Glomerular endothelial cell (primary cell): Measurements from ENCODE around the gene SGF29. TPM values are rescaled to one million over a fixed set of nuclear protein-coding genes. Genes with fewer than 3 reads are reported as not detected.
"Not testable (repeated sequence)": the region's sequence is repeated elsewhere in the genome, so short reads cannot be mapped to it uniquely, and the experiment has no call there.

ENCODE experiments used
- DNase-seq: peaks from one replicate; pipeline ENCODE4 v3.0.0-alpha.2; 2011; ENCODE audit warnings: low read depth, low spot score; ENCODE audit errors: extremely low read depth
- total RNA-seq: library from RNA; depleted of rRNA; stranded (reverse); fragments of >200 nt; gene quantifications from 2 replicates; pipeline ENCODE4 v1.2.3, GENCODE V29; 2015

The SGF29 gene
- total RNA-seq, 1 donor from 2014 or later: 14.3 TPM

DNA sequence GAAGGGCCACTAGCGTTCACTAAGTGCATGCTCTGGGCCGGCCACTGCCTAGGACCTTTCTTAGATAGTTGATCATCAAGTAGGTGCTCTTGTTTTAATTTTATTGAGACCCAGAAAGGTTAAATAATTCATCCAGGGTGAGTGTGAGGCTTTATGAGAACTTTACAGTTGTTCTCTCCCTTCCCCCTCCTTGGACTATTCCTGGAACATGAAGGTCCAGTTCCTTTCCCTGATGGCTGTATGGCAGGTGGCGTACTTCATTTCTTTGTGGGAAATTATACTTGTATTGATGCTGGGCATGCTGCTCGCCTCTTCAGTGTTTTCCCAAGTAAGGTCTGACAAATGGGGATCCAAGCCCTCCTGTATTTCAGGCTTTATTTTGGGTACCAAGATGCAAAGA is 8.5 kb downstream of the SGF29 start:
- DNase-seq: no peak

DNA sequence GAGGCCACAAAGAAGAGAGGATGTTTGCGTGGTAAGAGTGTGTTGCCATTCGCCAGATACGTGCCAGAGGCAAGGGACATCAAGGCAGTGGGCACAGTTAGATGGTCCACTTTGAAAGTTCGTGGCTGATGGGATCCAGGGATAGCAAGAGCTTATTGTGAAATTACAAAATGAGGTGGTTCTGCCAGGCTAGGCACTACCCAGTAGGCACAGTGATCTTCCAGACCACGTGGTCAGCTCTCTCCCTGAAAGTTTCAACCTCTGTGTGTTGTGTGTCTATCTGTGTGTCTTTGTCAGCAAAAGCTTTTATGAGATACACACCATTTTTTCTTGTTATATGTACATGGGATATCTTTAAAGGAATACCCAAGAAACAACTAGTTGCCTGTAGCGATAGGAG is 9.5 kb downstream of the SGF29 start:
- no peak for DNase-seq

DNA sequence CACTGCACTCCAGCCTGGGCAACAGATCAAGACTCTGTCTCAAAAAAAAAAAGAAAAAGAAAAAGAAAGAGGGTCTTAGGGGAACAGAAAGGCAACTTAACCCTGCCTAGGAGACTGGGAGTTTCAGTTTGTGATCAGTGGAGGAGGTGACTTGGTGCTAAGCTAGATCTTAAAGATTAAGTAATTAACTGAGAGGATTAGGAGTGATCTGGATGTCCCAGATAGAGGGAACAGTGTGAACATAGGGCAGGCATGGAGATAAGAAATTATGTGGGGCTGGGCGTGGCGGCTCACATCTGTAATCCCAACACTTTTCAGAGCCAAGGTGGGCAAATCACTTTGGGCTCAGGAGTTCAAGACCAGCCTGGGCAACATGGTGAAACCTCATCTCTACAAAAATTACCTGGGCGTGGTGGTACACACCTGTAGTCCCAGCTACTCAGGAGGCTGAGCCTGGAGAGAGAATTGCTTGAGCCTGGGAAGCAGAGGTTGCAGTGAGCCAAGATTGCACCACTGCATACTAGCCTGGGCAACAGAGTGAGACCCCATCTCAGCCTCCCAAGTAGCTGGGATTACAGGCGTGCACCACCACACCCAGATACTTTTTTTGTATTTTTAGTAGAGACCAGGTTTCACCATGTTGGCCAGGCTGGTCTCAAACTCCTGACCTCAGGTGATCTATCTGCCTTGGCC is 12.7 kb downstream of the SGF29 start:
- not testable (repeated sequence) for DNase-seq

DNA sequence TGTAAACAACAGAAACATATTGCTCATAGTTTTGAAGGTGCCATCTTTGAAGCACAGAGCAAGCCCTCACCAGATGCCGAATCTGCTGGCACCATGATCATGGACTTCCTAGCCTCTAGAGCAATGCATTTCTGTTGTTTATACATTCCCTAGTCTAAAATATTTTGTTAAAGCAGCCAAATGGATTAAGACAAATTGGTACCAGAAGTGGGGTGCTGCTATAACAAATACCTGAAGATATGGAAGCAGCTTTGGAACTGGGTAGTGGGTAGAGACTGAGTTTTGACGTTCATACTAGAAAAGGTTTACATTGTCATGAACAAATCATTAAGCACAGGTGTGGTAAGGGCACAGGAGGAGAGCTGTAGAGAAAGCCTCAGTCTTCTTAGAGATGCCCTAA is 13.6 kb downstream of the SGF29 start:
- DNase-seq: no peak

DNA sequence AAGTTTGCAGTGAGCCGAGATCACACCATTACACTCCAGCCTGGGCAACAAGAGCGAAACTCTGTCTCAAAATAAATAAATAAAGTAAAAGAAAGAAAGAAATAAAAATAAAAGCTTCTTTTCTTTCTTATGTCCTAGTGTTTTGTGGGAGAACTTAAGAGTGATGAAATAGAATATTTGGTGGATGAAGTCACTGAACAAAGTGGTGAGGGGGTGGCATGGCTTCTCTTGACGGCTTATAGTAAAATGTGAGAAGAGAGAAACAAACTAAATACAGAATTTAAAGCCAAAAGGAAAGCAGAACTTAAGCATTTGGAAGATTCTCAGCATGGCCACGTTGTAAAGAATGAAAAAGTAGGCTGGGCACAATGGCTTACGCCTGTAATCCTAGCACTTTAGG is 15.3 kb downstream of the SGF29 start:
- no peak for DNase-seq

DNA sequence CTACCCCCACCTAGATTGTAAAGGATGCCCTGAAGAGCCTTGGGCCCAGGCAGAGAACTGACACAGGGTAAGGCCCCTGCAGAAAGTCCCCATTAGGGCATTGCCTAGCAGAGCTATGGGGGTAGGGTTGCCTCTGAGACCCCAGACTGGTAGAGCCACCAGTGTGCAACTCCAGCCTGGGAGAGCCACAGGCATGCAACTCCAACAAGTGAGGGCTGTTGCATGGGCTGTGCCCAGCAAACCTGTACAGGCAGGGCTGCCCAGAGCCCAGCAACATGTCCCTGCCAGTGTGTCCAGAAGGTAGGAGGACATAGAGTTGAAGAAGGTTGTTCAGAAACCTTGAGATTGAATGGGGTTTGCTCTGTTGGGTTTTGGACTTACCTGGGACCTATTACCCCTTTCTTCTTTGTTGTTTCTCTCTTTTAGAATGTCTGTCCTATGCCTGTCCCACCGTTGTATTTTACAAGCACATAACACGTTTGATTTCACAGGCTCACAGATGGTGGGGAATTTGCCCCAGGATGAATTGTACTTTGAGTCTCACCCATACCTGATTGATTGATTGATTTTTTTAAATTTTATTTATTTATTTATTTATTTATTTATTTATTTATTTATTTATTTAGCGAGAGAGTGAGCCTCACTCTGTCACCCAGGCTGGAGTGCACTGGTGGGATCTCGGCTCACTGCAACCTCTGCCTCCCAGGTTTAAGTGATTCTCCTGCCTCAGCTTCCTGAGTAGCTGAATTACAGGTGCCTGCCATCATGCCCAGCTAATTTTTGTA is 16.4 kb downstream of the SGF29 start:
- DNase-seq: no peak

DNA sequence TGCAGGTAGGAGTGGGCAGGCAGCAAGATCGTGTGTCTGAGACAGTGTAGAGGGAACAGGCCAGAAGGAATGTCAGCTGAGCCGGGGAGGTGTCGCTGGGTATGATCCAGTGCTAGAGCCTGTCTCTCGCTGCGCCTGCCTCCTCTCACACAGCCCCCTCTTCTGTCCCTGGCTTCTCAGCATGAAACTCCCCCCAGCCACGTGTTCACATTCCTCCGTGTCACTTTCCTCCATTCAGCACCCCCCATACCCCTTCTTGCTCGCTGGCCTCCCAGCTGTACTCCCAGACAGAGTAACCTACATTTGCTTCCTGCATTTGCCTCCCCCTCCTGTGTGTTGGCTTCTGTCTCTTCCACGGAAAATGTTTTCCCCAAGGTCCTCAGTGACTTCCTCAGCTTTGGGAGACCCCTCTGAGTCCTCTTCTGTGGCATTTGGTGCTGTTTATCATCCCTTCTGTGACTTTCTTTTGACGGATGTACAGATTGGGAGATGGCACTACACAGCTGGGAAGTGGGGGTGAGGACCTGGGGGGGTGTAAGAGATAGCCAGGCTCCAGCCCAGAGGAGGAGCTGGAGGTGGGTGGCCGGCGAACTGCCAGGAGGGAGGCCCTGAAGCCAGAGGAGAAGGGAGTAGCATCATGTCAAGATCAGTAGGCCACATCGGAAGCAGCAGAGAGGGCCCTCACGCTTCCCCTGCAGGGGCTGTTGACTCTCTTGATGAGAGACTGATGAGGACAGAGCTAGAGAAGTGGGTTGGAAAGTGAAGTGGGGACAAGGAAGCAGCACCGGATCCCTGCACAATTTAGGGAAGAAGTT is 19.2 kb downstream of the SGF29 start:
- no peak for DNase-seq

DNA sequence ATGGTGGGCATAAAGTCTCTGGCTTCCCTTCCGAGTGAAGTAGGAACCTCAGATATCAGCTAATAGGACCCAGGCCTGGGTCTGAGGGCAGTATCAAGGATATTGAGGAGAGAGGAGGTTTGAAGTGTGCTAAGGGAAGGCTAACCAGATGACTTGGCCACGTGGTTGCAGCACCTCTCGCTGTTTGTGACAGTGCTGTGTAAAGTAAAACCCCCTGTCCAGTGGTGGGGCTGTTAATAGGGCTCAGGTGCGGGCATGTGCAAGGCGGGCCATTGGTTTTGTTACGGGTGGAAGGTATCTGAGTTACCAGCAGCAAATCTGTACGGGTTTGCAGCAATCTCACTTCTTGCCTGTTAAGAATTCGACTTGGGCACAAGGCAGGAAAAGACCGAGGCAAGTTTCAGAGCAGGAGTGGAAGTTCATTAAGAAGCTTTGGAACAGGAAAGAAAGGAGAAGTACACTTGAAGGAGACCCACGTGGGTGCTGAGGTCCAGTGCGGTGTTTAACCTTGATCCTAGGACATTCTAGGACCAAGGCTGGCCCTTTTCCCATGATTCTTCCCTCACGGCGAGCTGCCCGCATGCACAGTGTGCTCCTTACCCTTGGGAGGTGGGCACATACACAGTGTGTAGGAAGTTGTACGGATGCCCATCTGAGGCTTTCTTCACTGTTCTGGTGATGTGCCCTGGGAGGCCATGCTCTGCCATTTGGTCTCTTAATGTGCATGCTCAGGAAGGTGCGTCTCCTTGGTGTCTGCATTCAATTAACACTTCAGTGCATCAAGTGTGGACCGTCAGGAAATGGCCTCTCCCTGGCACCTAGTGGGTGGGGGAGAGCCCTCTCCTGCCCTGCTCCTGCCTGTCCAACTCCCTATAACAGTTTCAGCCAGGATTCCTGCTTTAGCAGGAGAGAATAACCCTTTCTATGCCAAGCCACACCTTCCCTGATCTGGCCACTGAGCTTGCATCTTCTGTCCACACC is 20.3 kb downstream of the SGF29 start:
- DNase-seq: no peak

DNA sequence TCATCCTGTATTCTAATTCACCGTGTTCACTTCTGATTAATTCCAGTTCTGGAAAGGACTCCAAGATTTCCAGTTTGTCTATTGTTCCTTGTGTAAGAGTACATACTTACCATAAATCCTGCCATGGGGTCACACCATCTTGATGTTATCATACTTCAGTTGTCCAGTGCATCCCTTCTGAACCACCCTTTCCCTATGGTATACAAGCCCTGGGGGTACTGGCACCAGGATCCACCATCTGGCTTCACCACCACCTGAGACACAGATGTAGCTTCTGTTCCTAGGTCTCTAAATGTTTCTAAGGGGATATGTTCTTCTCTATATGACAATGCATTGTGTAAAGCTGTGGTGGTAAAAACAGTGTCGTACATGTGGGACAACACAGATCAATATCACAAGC is 21.2 kb downstream of the SGF29 start:
- DNase-seq: no peak

DNA sequence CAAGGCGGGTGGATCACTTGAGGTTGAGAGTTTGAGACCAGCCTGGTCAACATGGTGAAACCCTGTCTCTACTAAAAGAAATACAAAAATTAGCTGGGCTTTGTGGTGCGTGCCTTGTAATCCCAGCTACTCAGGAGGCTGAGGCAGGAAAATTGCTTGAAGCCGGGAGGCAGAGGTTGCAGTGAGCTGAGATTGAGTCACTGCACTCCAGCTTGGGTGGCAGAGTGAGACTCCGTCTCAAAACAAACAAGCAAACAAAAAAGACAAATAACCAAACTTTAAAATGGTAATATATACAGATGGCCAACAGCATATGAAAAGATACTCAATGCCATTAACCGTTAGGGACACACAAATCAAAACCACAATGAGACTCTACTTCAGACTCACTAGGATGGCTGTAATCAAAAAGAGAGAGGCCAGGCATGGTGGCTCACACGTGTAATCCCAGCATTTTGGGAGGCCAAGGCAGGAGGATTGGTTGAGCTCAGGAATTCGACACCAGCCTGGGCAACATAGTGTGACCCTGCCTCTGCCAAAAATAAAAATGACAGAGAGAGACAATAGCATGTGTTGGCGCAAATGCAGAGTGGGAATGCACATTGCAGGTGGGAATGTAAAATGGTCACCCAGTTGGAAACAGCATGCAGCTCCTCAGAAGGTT is 21.9 kb downstream of the SGF29 start:
- DNase-seq: no peak

DNA sequence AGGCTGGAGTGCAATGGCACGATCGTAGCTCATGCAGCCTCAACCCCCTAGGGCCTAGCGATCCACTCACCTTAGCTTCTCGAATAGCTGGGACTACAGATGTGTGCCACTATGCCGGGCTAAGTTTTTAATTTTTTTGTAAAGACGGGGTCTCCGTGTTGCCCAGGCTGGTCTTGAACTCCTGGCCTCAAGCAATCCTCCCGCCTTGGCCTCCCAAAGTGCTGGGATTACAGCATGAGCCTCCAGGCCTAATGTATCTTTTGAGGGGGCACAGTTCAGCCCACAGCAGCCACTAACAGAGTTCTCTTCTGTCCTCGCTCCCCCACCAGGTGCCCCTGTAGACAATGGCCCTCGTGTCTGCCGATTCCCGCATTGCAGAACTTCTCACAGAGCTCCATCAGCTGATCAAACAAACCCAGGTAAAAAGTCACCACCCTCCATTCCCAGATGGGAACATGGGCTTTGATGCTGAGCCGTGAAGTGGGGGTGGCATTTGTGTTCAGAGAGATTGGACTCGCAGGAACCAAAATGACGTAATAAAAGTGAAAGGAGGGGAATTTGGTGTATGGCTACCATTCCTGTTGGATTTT is 27.1 kb downstream of the SGF29 start:
- DNase-seq: no peak

DNA sequence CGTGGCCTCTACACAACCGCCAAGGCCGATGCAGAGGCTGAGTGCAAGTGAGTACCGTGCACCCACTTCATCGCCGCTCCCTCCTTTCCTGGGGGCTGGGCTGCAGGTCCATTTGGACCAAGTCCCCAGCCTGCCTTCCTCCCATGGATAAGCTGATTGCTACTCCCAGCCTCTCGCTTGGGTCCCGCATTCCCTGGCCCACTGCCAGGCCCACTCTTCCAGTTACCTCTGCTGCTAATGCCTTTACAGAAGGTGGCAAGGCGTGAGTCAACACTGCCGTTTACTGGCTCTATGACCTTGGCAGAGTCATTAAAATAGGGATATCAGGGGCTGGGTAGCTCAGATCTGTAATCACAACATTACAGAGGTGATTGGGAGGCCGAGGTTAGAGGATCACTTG is 32.0 kb downstream of the SGF29 start:
- no peak for DNase-seq

DNA sequence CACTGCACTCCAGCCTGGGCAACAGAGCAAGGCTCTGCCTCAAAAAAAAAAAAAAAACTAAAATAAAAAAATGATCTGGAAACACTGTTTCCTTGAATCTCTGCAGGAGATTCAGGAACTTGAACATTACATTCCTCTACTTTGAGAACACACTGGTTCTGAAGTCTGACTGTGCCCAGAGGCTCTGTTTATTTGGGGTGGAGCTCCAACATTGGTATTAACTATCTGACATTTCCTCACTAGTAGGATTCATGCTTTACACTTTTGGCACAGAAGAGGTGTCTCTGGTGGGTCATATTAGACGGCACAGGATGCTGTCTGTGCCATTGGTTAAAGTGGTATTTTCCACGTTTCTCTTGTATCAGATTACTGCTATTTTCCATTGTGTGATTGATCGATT is 32.7 kb downstream of the SGF29 start:
- no peak for DNase-seq

DNA sequence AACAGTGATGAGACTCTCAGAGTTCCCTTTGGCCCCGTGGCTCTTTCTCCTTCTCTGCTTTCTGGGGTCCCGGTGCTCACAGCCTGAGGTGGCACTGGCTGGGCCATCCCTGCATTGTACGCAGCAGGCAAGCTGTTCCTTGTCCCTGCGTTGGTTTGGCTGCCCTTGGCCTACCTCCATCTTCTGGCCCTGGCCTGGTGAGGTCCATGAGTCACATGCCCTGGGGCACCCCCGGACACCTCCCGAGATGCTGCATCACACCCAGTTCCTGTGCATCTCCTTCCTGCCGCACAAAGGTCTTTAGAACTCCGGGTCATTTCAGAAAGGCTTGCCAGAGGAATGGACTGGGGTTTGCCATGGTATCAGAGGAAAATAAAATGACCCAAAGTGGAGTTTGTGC is 33.7 kb downstream of the SGF29 start:
- DNase-seq: no peak

DNA sequence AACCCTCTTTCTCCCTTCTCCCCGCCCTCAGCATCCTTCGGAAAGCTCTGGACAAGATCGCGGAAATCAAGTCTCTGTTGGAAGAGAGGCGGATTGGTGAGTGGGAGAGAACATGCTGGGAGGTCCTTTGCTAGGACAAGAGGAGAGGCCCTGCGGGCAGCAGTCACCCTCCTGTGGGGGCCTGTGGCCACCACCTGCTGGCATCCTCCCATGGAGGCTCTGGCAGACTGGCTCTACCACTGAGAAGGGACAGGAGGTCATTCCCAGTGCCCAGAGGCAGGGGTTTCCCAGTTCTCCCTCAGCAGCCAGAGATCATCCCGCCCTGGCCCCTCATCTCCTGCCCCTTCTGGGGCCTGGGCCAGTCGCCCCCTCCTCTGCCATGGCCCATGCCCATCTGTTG is 35.3 kb downstream of the SGF29 start:
- DNase-seq: no peak

DNA sequence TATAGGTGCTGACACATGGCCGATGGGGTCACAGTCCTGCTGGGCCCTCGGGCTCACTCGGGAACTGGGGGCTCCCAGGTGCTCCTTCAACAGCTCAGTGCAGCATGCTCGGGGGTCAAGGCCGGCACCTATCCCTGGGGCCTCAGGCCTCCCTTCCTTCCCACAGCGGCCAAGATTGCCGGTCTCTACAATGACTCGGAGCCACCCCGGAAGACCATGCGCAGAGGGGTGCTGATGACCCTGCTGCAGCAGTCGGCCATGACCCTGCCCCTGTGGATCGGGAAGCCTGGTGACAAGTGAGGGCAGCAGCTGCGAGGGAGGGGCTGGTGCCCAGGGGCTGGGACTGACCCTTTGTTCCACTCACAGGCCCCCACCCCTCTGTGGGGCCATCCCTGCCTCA is 36.2 kb downstream of the SGF29 start:
- no peak for DNase-seq

DNA sequence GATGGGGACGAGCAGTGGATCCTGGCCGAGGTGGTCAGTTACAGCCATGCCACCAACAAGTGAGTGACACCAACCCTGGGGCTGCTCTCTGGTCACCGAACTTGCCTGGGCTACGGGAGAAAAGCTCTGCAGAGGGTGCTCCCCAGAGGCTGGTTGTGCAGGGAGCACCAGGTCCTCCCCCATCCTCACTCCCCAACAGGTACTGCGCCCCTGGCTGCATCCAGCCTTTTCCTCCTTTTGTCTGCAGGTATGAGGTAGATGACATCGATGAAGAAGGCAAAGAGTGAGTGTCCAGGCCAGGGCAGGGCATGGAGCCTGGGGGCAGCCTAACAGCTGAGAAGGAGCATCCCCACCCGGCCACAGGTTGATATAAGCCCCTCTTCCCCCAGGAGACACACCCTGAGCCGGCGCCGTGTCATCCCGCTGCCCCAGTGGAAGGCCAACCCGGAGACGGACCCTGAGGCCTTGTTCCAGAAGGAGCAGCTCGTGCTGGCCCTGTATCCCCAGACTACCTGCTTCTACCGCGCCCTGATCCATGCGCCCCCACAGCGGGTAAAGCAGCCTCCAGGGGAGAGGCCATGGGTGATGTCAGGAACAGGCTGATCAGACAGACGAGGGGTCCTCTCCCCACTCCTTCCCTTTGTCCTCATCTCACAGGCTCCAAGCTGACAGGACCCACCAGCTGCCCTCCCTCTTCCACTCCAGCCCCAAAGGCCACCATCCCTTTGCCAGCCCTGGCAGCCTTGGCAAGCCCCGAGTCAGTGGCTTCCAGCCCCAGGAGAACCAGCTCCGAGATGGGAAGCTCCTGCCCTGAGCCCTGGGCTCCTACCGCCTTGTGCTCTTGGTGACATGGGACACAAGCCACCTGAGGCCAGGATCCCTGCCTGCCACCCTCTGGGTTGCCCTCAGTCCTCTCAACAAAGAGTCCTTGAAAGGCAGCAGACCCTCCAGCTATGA is 36.9 kb downstream of the SGF29 start:
- no peak for DNase-seq

DNA sequence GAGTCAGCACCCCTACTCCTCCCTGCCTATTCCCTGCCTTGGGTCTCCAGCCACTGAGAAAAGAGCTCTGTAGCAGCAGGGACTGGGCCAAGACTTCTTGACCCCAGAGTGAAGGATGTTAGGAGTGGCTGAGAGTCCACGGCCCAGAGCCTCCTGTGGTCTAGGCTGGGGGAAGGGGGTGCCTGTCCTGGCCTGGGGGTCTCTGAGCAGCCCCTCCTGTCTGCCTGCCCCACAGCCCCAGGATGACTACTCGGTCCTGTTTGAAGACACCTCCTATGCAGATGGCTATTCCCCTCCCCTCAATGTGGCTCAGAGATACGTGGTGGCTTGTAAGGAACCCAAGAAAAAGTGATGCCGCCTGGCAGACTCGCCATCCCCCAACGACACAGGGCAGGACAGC is 37.6 kb downstream of the SGF29 start:
- no peak for DNase-seq
